A673 (cell line): Measurements from ENCODE around the gene APLP2.

Experiments used
- EZH2 ChIP-seq: fragments of 200-600 bp; sonication (generic); IDR thresholded peaks from 2 replicates; pipeline ENCODE4 v1.6.1; 2017; ENCODE audit warnings: borderline replicate concordance, low read depth, mild to moderate bottlenecking, mixed read lengths, antibody characterized with exemption, low read length; ENCODE audit not compliant: poor library complexity, severe bottlenecking
- TF ChIP-seq, protein P1 (sequence below): fragments of 300-800, 200-600 bp; sonication (generic); conservative IDR thresholded peaks from 2 replicates; pipeline ENCODE4 v1.5.1; 2017; ENCODE audit warnings: low read depth, mild to moderate bottlenecking, antibody characterized with exemption, low read length, moderate library complexity, mixed read lengths

DNA sequence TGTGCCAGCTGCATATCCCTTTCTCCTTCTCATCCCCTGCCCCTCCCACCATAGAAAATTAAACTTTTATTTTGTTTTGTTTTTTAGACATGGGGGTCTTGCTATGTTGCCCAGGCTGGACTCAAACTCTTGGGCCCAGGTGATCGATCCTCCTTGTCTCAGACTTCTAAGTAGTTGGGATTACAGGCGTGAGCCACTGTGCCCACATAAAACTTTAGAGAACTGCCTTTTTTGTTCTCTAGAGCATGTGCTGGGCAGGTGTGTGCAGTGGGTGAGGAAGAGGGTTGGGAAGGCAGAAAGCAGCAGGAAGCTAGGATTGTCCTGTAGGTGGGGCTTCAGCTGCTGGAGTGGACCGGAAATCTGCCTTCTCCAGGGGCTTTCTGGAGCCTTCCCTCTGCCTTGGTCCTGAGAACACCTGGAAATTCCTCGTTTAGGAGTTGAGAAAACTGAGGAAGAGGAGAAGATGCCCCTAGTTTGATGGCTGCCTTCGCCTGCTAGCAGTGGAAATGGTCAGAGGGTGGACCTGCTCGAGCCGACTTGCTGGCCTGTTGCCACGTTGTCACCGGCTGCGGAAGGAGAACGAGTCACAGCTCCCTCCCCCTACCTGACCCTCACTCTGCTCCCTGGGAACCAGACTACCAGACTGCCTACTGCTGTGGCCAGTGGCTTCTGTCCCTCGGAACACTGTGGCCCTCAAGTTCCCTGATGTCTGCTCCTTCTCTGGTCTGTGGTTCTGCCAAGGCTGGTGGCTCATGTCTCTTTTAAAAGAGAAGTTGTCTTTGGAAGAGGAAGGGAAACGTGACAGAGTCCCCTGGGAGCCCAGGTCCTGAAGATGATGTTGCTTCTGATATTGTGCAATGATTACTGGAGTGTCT, 93.9 kb downstream of the APLP2 start:
- TF ChIP-seq, protein P1, sequence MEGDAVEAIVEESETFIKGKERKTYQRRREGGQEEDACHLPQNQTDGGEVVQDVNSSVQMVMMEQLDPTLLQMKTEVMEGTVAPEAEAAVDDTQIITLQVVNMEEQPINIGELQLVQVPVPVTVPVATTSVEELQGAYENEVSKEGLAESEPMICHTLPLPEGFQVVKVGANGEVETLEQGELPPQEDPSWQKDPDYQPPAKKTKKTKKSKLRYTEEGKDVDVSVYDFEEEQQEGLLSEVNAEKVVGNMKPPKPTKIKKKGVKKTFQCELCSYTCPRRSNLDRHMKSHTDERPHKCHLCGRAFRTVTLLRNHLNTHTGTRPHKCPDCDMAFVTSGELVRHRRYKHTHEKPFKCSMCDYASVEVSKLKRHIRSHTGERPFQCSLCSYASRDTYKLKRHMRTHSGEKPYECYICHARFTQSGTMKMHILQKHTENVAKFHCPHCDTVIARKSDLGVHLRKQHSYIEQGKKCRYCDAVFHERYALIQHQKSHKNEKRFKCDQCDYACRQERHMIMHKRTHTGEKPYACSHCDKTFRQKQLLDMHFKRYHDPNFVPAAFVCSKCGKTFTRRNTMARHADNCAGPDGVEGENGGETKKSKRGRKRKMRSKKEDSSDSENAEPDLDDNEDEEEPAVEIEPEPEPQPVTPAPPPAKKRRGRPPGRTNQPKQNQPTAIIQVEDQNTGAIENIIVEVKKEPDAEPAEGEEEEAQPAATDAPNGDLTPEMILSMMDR: no peak
- TF ChIP-seq EZH2: no peak
